Measurements from ENCODE around the gene TANC1.

Gene TANC1

GRCh38 chr2:159067971-159068370 is 99.5 kb downstream of the TANC1 start:
- TF ChIP-seq EZH2 (IDR thresholded peaks at IDR 0.05; ENCODE audit: borderline replicate concordance, low read depth, low read length, severe bottlenecking) = no peak
- TF ChIP-seq, protein P1, sequence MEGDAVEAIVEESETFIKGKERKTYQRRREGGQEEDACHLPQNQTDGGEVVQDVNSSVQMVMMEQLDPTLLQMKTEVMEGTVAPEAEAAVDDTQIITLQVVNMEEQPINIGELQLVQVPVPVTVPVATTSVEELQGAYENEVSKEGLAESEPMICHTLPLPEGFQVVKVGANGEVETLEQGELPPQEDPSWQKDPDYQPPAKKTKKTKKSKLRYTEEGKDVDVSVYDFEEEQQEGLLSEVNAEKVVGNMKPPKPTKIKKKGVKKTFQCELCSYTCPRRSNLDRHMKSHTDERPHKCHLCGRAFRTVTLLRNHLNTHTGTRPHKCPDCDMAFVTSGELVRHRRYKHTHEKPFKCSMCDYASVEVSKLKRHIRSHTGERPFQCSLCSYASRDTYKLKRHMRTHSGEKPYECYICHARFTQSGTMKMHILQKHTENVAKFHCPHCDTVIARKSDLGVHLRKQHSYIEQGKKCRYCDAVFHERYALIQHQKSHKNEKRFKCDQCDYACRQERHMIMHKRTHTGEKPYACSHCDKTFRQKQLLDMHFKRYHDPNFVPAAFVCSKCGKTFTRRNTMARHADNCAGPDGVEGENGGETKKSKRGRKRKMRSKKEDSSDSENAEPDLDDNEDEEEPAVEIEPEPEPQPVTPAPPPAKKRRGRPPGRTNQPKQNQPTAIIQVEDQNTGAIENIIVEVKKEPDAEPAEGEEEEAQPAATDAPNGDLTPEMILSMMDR (IDR thresholded peaks at IDR 0.05; ENCODE audit: borderline replicate concordance, extremely low read depth, low read length, poor library complexity, severe bottlenecking) = no peak
- no peak for ATAC-seq (ENCODE audit: insufficient read depth, low read depth)
- no peak for DNase-seq

DNA sequence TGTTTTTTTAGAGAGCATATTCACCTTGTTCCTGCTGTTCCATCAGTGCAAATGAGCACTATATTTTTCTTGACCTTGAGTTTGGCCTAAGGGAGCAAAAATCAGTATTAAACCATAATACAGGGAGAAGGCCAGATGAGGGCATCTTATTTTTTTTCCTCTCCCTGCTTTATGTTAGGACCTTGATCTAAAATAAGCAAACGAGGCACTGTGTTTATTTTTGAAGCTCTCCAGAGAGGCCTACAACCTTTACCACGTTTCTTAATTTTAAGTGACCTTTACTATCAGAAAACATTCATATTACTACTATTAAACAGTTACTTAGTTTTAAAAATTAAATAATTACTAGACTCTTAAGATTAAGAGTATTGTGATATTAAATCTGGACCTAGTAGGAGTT is 100.8 kb downstream of the TANC1 start:
- no peaks in the 10 kb centered on the region for H3K79me2 ChIP-seq (ENCODE audit: insufficient read depth, low read length)
- H3K4me1 ChIP-seq (ENCODE audit: insufficient read depth, low read length) = no peaks in the 10 kb centered on the region
- TF ChIP-seq, protein P1 (IDR thresholded peaks at IDR 0.05; ENCODE audit: borderline replicate concordance, extremely low read depth, low read length, poor library complexity, severe bottlenecking) = no peak
- TF ChIP-seq EZH2 (IDR thresholded peaks at IDR 0.05; ENCODE audit: borderline replicate concordance, low read depth, low read length, severe bottlenecking) = no peak
- H3K27me3 ChIP-seq (ENCODE audit: insufficient read depth, low read length, poor library complexity) = no peaks in the 10 kb centered on the region
- DNase-seq = no peak
- H3K9me3 ChIP-seq (ENCODE audit: insufficient read depth, low read length, severe bottlenecking) = no peaks in the 10 kb centered on the region
- no peak overlapping the region for H3K27ac ChIP-seq (ENCODE audit: low read length)
- no peak for ATAC-seq (ENCODE audit: insufficient read depth, low read depth)
- H3K9ac ChIP-seq (ENCODE audit: low read depth, low read length) = no peak overlapping the region
- H4K20me1 ChIP-seq (ENCODE audit: insufficient read depth, low read length) = no peaks in the 10 kb centered on the region
- H3K36me3 ChIP-seq (ENCODE audit: insufficient read depth, low read length) = no peaks in the 10 kb centered on the region
- H3K4me2 ChIP-seq (ENCODE audit: insufficient read depth, low read length) = no peak overlapping the region
- no peak overlapping the region for H2AFZ ChIP-seq (ENCODE audit: low read depth, low read length)
- H3K4me3 ChIP-seq (ENCODE audit: low read depth in 1 of 2, low read length in 2 of 2) = no peak overlapping the region

More at GRCh38 chr2:159067971-159068370, 99.5 kb downstream of the TANC1 start:
- no peak overlapping the region for H3K4me3 ChIP-seq (ENCODE audit: low read depth in 1 of 2, low read length in 2 of 2)
- H3K27me3 ChIP-seq (ENCODE audit: insufficient read depth, low read length, poor library complexity) = no peaks in the 10 kb centered on the region
- no peak overlapping the region for H3K9ac ChIP-seq (ENCODE audit: low read depth, low read length)
- H3K79me2 ChIP-seq (ENCODE audit: insufficient read depth, low read length) = no peaks in the 10 kb centered on the region
- H2AFZ ChIP-seq (ENCODE audit: low read depth, low read length) = no peak overlapping the region
- no peaks in the 10 kb centered on the region for H3K9me3 ChIP-seq (ENCODE audit: insufficient read depth, low read length, severe bottlenecking)
- H4K20me1 ChIP-seq (ENCODE audit: insufficient read depth, low read length) = no peaks in the 10 kb centered on the region
- no peaks in the 10 kb centered on the region for H3K36me3 ChIP-seq (ENCODE audit: insufficient read depth, low read length)
- no peaks in the 10 kb centered on the region for H3K4me1 ChIP-seq (ENCODE audit: insufficient read depth, low read length)
- H3K27ac ChIP-seq (ENCODE audit: low read length) = no peak overlapping the region
- no peak overlapping the region for H3K4me2 ChIP-seq (ENCODE audit: insufficient read depth, low read length)

DNA sequence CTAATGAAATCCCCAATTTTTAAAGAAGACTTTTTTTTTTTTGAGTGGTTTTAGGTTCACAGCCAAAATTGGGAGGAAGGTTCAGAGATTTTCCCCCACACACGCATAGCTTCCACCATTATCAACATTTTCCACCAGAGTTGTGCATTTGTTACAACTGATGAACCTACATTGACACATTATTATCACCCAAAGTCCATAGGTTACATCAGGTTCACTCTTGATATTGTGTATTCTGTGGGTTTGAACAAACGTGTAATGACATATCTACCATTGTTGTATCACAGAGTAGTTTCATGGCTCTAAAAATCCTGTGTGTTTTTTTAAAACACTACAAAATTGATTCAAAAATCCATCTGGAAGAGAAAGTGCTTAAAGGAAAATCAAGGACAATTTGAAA is 101.8 kb downstream of the TANC1 start:
- TF ChIP-seq, protein P1 (IDR thresholded peaks at IDR 0.05; ENCODE audit: borderline replicate concordance, extremely low read depth, low read length, poor library complexity, severe bottlenecking) = no peak
- TF ChIP-seq EZH2 (IDR thresholded peaks at IDR 0.05; ENCODE audit: borderline replicate concordance, low read depth, low read length, severe bottlenecking) = no peak
- H3K9me3 ChIP-seq (ENCODE audit: insufficient read depth, low read length, severe bottlenecking) = no peaks in the 10 kb centered on the region
- H2AFZ ChIP-seq (ENCODE audit: low read depth, low read length) = no peak overlapping the region
- H3K27ac ChIP-seq (ENCODE audit: low read length) = no peak overlapping the region
- DNase-seq (no peak), ATAC-seq (ENCODE audit: insufficient read depth, low read depth) (no peak)
- H4K20me1 ChIP-seq (ENCODE audit: insufficient read depth, low read length) = no peaks in the 10 kb centered on the region
- H3K9ac ChIP-seq (ENCODE audit: low read depth, low read length) = no peak overlapping the region
- no peak overlapping the region for H3K4me3 ChIP-seq (ENCODE audit: low read depth in 1 of 2, low read length in 2 of 2)
- H3K4me1 ChIP-seq (ENCODE audit: insufficient read depth, low read length) = no peaks in the 10 kb centered on the region
- no peaks in the 10 kb centered on the region for H3K27me3 ChIP-seq (ENCODE audit: insufficient read depth, low read length, poor library complexity)
- no peaks in the 10 kb centered on the region for H3K36me3 ChIP-seq (ENCODE audit: insufficient read depth, low read length)
- no peaks in the 10 kb centered on the region for H3K79me2 ChIP-seq (ENCODE audit: insufficient read depth, low read length)
- no peak overlapping the region for H3K4me2 ChIP-seq (ENCODE audit: insufficient read depth, low read length)

All from DND-41 (cell line).